KMS-11 (cell line): ENCODE results near the gene LIF.

Experiments used
- H2AFZ ChIP-seq: fragments of 200-600 bp; sonication (generic); 2 replicates; pipeline ENCODE4 v1.6.1; 2016; ENCODE audit warnings: antibody characterized with exemption, mixed run types, low read depth
- H3K27ac ChIP-seq: fragments of 200-600 bp; sonication (generic); 2 replicates; pipeline ENCODE4 v1.6.1; 2016; ENCODE audit warnings: mild to moderate bottlenecking, mixed run types
- H3K27me3 ChIP-seq: fragments of 200-600 bp; sonication (generic); 2 replicates; pipeline ENCODE4 v1.6.1; 2017; ENCODE audit warnings: mild to moderate bottlenecking, low read depth, mixed run types, moderate library complexity; ENCODE audit not compliant: insufficient read depth
- H3K36me3 ChIP-seq: fragments of 200-600 bp; sonication (generic); 2 replicates; pipeline ENCODE4 v1.6.1; 2017; ENCODE audit warnings: mild to moderate bottlenecking, mixed run types; ENCODE audit not compliant: insufficient read depth
- H3K4me1 ChIP-seq: fragments of 200-600 bp; sonication (generic); 2 replicates; pipeline ENCODE4 v1.6.1; 2016; ENCODE audit warnings: mild to moderate bottlenecking, low read depth, mixed run types; ENCODE audit not compliant: poor library complexity, severe bottlenecking
- H3K4me2 ChIP-seq: fragments of 200-600 bp; sonication (generic); 2 replicates; pipeline ENCODE4 v1.7.0; 2016; ENCODE audit warnings: mild to moderate bottlenecking, mixed run types
- H3K4me3 ChIP-seq: fragments of 200-600 bp; sonication (generic); IDR thresholded peaks from 2 replicates; pipeline ENCODE4 v1.6.1; 2017; ENCODE audit warnings: low read depth, low read length, mixed read lengths; ENCODE audit not compliant: insufficient read depth
- H3K79me2 ChIP-seq: fragments of 200-600 bp; sonication (generic); 2 replicates; pipeline ENCODE4 v1.6.1; 2016; ENCODE audit warnings: low read depth, mixed run types; ENCODE audit not compliant: insufficient read depth
- H3K9ac ChIP-seq: fragments of 200-600 bp; sonication (generic); 2 replicates; pipeline ENCODE4 v1.6.1; 2016; ENCODE audit warnings: mild to moderate bottlenecking, mixed run types
- H4K20me1 ChIP-seq: fragments of 200-600 bp; sonication (generic); 2 replicates; pipeline ENCODE4 v1.6.1; 2016; ENCODE audit warnings: mild to moderate bottlenecking, mixed run types; ENCODE audit not compliant: insufficient read depth
- TF ChIP-seq, protein P1 (sequence below): fragments of 200-600 bp; sonication (generic); conservative IDR thresholded peaks from 2 replicates; pipeline ENCODE4 v1.6.1; 2017; ENCODE audit warnings: low read depth, mild to moderate bottlenecking, antibody characterized with exemption, low read length, moderate library complexity, mixed read lengths

The LIF gene

GRCh38 chr22:30253205-30253852 lies 6.8 kb upstream of the LIF start:
- H3K4me1 ChIP-seq: no peaks in the 10 kb centered on the region
- no peak overlapping the region for H3K4me2 ChIP-seq
- no peak overlapping the region for H3K4me3 ChIP-seq
- no peaks in the 10 kb centered on the region for H4K20me1 ChIP-seq
- no peaks in the 10 kb centered on the region for H3K79me2 ChIP-seq
- no peak overlapping the region for H3K27ac ChIP-seq
- peaks cover 5% of the 10 kb centered on the region for H3K27me3 ChIP-seq
- TF ChIP-seq, protein P1, sequence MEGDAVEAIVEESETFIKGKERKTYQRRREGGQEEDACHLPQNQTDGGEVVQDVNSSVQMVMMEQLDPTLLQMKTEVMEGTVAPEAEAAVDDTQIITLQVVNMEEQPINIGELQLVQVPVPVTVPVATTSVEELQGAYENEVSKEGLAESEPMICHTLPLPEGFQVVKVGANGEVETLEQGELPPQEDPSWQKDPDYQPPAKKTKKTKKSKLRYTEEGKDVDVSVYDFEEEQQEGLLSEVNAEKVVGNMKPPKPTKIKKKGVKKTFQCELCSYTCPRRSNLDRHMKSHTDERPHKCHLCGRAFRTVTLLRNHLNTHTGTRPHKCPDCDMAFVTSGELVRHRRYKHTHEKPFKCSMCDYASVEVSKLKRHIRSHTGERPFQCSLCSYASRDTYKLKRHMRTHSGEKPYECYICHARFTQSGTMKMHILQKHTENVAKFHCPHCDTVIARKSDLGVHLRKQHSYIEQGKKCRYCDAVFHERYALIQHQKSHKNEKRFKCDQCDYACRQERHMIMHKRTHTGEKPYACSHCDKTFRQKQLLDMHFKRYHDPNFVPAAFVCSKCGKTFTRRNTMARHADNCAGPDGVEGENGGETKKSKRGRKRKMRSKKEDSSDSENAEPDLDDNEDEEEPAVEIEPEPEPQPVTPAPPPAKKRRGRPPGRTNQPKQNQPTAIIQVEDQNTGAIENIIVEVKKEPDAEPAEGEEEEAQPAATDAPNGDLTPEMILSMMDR: no peak
- no peak overlapping the region for H3K9ac ChIP-seq
- H3K36me3 ChIP-seq: no peaks in the 10 kb centered on the region
- H2AFZ ChIP-seq: no peak overlapping the region

DNA sequence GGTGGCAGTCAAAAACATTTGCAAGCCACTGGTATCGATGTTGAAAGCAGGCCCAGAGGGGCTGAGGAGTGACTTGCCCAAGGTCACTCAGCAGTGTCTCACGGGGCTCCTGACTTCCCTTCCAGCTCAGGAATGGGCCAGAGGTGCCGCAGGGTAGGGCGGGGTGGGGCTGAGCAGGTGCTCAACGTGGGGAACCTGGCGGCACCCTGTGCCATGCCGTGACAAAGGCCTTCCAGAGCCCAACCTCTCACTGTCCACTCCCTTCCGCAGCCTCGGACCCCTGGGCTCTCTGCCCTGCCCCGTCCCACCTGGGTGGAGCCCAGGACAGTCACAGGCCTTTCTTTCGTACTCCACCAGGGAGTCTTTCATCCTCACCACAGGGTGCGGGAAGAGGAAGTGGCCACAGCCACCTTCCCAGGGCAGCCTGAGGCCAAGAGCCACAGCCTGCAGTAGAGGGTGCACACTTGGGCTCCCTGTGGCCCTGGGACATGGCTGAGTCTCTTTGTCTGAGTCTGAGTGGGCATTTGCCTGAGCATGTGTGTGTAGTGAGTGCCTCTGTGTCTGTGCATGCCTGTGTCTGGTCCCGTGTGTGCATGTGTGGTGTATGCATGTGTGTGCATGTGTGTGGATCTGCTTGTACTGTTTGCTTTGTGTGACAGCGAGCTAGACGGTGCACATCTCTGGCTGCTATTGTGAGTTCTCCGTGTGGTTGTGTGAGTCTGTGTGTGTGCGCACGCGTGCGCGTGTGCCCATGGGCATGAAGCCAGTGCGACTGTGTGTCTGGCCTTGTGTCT lies 6.0 kb upstream of the LIF start:
- no peak overlapping the region for H3K4me3 ChIP-seq
- H3K27me3 ChIP-seq: peaks cover 10% of the 10 kb centered on the region
- H3K9ac ChIP-seq: no peak overlapping the region
- no peak overlapping the region for H3K4me2 ChIP-seq
- H3K4me1 ChIP-seq: no peaks in the 10 kb centered on the region
- no peaks in the 10 kb centered on the region for H4K20me1 ChIP-seq
- H3K36me3 ChIP-seq: no peaks in the 10 kb centered on the region
- H3K27ac ChIP-seq: no peak overlapping the region
- TF ChIP-seq, protein P1: no peak
- H2AFZ ChIP-seq: no peak overlapping the region
- H3K79me2 ChIP-seq: no peaks in the 10 kb centered on the region

- H3K79me2 ChIP-seq: no peaks in the 10 kb centered on the region
- no peak overlapping the region for H3K9ac ChIP-seq
- H3K4me2 ChIP-seq: no peak overlapping the region
- no peaks in the 10 kb centered on the region for H3K4me1 ChIP-seq
- H3K27me3 ChIP-seq: peaks cover 19% of the 10 kb centered on the region
- no peaks in the 10 kb centered on the region for H4K20me1 ChIP-seq
- TF ChIP-seq, protein P1: no peak
- no peak overlapping the region for H3K27ac ChIP-seq
- H2AFZ ChIP-seq: no peak overlapping the region
- no peak overlapping the region for H3K4me3 ChIP-seq
- H3K36me3 ChIP-seq: no peaks in the 10 kb centered on the region
Measured at GRCh38 chr22:30251711-30252110, 5.2 kb upstream of the LIF start.

DNA sequence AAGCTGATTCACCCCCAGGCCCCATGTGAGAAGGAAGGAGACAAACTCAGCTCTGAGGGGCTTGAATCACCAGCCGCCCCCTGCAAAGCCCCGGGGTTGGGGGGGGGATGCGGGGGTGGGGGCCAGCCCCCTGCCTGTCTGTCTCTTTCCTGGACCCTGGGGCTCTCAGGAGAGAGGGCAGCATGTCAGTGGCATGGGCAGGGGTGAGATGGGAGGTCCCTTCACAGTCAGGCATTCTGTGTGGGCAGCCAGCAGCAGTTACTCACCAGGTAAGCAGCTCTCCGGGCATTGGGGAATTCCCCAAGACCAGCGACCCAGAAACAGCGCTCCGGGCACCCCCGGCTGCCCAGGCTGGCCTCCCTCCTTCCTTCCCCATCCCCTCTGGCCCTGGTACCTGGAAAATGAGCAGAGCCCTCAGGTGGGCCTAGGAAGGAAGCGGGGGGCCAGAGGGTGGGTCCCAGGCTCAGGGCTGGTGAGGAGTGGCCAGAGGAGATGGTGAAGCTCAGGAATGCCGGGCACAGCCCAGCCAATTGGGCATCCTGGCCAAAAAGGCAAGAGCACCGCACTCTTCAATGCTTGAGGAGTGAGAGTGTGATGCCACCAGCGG lies 4.2 kb upstream of the LIF start:
- H3K9ac ChIP-seq: no peak overlapping the region
- H4K20me1 ChIP-seq: no peaks in the 10 kb centered on the region
- H3K27ac ChIP-seq: no peak overlapping the region
- H3K36me3 ChIP-seq: no peaks in the 10 kb centered on the region
- peaks cover 28% of the 10 kb centered on the region for H3K27me3 ChIP-seq
- no peak overlapping the region for H2AFZ ChIP-seq
- no peaks in the 10 kb centered on the region for H3K79me2 ChIP-seq
- H3K4me3 ChIP-seq: no peak overlapping the region
- H3K4me2 ChIP-seq: no peak overlapping the region
- no peaks in the 10 kb centered on the region for H3K4me1 ChIP-seq
- TF ChIP-seq, protein P1: no peak
